NCI-H1105 treated with DMSO at 0.1 percent for 48 hours (cell line): ENCODE data around the gene ISM1.
"Not testable (repeated sequence)": the region's sequence is repeated elsewhere in the genome, so short reads cannot be mapped to it uniquely, and the experiment has no call there.

Experiments
- DNase-seq: peaks from one replicate; lab custom pipeline; 2025; lab: John Stamatoyannopoulos, UW

Gene ISM1

GRCh38 chr20:13221673-13222318 lies 722 bp downstream of the ISM1 start:
- peak; percentile 71 for DNase-seq

- DNase-seq: no peak
Observed at GRCh38 chr20:13222319-13222716, 1.2 kb downstream of the ISM1 start.

GRCh38 chr20:13223736-13224520 lies 2.9 kb downstream of the ISM1 start:
- DNase-seq: no peak

GRCh38 chr20:13226367-13226766 lies 5.3 kb downstream of the ISM1 start:
- no peak for DNase-seq

DNA sequence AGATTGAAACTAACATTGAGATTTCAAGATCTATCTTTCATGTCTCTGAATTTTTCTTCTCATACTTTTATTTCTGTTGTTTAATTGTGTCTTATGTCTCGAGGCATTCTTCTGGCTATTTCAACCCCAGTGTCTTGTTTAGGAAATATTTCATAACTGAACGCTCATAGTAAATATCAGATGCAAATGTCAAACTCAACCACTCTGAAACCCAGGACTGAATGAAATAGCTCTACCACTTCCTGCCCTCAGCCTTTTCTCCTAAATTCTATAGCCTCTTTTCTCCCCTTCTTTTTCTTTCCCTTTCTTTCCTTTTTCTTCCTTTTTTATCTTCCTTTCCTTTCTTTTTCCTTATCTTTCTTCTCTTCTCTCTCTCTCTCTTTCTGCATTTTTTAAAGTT lies 7.7 kb downstream of the ISM1 start:
- DNase-seq: no peak

GRCh38 chr20:13229538-13229937 lies 8.5 kb downstream of the ISM1 start:
- no peak for DNase-seq

DNA sequence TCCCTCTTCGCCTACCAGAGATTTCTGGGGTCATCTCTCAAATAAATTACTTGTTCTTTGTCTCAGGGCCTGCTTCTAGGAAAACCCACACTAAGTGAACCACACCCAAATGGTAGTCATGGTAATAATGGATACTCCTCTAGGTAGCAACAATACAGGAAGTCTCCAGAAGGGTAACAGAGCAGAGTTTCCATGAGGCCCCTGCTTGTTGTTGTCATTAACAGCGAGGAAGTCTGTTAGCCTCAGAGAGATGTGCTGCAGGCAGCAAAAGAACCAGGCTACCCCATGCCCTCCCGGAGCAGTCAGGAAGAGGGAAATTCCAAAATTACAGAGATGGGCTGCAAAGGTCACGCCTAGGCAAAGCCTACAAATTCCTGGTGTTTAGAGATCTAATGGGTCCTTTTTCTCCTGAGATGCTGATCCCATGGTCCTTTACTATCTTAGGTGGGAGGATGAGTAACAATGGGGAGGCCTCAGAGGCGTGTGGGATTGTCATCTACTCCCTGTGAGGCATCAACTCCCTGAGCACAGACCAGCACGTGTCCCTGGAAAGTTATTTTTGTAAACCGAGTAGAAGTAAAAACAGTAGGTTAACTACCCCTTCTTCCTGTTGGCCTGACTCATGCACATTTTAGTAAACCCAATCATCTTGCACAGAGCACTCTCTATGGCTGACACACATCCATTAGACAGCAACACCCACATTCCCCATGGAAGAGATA lies 10.1 kb downstream of the ISM1 start:
- no peak for DNase-seq

GRCh38 chr20:13232999-13233398 lies 11.9 kb downstream of the ISM1 start:
- no peak for DNase-seq

DNA sequence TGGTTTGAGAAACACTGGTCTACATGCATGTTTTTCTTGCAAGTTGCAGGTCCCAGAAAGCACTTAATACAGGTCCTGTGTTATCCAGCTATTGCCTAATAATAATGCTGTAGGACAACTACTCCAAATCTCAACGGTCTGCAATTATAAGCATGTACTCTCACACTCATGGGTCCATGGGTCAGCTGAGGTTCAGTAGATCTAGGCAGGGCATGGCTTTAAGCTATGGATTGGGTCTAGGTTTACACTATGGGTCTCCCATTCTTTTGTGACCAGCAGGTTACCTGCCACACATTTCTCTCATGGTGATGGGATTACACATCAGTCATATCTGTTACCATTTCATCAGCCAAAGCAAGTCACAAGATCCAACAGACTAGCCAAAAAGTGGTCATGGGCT lies 13.9 kb downstream of the ISM1 start:
- DNase-seq: no peak

DNA sequence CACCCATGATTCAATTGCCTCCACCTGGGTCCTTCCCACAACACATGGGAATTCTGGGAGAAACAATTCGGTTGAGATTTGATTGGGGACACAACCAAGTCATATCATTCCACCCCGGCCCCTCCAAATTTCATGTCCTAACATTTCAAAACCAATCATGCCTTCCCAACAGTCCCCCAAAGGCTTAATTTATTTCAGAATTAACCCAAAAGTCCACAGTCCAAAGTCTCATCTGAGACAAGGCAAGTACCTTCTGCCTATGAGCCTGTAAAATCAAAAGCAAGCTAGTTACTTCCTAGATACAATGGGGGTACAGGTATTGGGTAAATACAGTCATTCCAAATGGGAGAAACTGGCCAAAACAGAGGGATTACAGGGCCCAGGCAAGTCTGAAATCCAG lies 15.3 kb downstream of the ISM1 start:
- not testable (repeated sequence) for DNase-seq

- no peak for DNase-seq
Observed at GRCh38 chr20:13236990-13237720, 16.1 kb downstream of the ISM1 start.

DNA sequence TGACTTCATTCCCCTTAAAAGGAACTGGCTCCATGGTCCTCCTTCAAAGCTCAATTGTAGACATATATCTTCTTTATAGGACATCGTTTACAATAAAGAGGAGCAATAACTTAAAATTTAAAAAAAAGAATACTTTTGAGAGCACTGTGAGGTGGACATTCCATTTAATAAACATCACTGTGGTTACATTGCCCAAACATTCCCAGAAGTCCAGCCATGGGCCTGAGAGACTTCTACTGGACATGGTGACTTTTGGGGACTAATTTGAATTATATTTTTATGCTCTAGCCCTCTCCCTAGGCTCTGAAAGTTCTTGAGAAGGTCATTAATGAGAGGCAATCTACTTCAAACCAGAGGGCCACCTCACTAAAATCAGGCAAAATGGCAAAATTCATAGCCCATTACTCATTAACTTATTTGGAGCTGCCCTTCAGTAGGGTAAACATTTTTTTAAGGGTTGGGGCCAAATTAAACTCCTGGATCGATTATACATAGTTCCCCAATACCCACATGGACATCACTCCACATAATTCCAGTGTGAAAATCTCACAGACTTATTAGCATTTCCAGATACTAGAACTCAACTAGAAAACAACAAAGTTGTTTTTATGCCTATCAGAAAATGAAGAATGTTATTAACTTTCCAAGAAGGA lies 17.1 kb downstream of the ISM1 start:
- no peak for DNase-seq

DNA sequence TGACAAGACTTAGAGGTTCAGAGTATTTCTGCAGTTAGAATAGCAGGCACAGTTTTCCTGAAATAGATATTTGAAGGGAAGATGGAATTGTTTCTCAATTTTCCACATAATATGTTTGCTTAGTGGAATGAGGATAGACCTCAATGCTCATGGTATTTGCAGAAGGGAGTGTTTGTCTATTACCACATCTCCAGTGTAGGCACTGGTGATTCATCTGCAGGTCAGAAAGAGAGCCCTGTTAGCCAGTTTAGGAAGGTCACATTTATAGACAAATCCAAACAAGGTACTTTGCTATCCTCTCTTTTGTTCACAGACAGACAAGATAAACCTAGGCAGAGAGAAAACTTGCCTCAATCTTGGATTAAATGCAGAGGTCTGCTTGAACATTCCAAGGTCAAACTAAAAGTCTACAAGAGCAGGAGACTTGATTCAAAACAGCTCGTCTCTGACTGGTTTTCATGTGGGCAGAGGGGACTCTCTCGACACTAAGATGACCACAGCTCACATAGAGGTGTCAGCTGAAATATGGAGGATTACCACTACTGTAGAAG lies 22.8 kb downstream of the ISM1 start:
- DNase-seq: no peak

DNA sequence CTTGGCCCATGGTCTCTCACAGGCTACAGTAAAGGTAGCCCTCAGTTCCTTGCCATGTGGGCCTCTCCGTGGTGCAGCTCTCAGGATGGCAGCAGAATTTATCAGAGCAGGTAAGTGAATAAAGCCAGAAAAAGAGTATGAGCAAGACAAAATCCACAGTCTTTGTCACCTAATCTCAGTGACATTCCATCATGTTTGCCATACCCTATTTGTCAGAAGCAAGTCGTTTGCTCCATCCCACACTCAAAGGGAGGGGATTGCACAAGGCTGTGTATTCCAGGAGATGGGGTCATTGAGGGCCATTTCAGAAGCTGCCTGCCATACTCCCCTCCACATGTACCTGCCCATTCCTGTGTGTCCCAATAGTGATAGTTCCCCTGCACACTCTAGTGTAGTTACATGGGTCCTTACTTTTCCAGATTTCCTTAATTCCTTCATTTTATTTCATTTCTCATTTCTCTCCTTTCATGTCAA lies 24.2 kb downstream of the ISM1 start:
- DNase-seq: no peak

DNA sequence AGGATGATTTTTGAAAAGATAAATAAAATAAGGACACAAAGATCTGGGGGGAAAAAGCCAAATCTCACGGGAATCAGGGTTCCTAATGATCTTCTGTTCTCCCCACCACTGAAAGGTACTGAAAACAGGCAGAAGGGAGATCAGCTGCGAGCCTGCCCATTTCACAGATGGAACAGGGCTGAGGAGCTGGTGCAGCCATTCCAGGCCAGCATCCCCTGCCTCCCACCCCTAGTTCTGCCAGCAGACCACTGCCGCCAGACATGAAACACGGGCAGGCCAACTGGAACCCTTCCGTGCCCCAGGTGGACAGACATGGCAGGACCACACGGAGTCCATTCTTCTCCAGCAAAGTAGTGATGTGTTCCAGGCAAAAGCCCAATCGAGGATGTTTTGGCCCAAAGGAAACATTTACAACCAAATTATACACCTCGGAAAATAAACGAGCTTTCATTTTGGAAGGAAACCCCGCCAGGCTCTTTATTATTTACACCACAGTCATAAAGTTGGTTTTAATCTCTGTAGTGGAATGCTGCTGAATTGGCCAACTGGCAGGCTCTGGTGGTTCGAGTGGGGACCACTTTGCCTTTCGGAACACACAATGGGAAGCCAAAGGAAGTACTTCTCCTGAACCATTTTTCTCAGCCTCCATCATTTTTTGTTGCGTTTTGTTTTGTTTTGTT lies 28.2 kb downstream of the ISM1 start:
- no peak for DNase-seq

DNA sequence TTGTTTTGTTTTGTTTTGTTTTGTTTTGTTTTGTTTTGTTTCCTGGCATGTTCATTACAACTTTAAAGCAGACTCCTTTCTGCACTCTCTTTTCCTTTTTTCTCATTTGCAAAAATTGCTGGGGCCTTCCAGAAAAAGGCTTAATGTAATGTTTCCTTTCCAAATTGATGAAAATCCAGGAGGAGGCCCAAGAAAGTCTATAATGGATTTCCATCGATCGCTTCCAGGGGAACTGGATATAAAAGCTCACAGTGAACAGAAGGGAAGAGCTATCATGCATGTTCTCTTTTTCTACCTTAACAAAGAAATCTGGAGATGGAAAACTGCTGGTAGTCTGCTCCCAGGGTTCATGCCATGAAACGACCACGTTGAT lies 28.7 kb downstream of the ISM1 start:
- no peak for DNase-seq

DNA sequence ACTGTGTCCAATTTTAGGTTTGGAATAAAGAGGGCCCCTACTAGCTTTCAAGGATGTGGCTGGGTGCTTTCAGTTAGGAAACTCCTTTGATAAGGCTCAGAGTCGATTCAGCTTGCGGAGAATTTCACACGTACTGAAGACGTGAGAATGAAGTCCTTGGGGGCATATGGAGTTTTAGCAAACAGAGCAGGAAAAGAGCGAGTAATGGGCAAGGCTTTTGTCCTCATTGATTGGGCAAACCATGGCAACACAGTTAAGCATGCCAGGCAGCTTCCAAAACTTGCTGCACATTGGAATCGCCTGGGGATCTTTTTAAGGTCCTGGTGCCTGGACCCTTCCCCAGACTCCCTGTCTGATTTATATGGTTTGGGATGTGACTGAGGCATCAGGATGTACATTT lies 29.2 kb downstream of the ISM1 start:
- no peak for DNase-seq

DNA sequence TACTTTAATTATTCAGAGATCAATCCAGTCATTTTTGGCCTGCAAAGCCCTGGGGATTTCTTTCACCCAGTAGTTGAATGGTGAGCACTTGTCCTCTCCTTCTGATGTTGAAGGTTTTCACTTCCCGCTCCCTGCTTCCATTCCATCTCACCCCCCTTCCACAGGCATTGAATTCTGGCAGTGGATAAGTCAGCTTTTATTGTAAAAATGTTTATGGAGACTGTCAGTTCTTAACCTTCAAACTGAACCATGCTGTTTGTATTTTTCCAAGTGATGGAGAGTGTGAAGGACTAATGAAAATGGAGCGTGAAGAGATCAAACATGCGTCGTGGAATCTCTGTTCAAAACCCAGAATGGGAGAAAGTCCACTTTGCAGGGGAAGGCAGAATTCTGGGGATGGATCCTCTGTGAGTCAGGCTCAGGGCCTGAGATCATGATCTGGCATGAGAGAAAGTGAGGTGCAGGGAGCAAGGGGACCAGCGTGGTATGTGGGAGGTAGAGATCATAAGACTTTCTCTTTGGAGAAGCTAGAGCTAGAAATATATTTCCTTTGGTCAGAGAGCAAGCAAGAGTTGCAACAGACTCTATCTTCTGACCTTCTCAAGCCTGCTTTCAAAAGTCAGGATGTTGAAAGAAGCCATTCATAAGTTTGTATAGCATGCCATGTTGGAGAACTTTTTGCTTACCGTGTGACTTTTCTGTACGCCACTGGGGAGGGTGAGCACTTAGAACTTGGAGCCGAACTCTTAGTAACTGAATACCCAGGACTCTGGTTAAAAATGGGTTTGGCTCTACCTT lies 30.2 kb downstream of the ISM1 start:
- no peak for DNase-seq

DNA sequence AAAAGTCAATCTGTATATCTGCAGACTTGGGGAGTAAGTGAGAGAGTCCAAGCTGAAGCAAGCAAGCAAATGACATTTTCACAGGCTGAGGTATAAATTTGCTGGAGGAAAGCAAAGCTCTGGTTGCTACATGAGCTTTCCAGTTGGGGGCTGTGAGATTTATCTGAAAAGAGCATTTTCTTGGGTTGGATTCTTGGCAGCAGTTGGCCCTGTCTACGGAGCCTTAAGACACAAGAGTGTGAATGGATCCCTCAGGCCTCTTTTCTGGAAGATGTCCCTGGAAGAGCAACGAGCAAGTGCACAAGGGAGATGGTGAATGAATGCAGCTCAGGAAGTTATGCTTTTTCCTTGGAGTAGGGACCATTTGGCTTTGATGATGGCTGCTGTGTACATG lies 30.8 kb downstream of the ISM1 start:
- no peak for DNase-seq

DNA sequence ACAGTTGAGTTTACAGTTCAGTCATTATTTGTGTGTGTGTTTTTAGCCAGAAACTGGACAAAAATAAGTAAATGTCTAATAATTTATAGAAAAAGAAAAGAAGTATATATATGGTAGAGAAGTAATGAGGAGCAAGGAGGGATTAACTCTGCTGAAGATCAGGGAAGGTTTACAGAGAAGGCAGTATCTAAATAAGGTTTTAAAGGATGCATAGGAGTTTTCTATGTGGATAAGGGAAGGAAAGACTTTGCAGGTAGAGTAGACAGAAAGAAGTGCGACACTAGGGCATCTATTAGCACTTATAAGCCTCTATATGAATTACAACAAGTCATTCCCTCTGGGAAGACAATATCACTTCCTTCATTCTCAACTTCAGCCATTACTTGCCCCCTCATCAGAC lies 34.3 kb downstream of the ISM1 start:
- no peak for DNase-seq
